ENCODE results near the gene CDY1B.
"Not testable (repeated sequence)": the region's sequence is repeated elsewhere in the genome, so short reads cannot be mapped to it uniquely, and the experiment has no call there.

Gene CDY1B

DNA sequence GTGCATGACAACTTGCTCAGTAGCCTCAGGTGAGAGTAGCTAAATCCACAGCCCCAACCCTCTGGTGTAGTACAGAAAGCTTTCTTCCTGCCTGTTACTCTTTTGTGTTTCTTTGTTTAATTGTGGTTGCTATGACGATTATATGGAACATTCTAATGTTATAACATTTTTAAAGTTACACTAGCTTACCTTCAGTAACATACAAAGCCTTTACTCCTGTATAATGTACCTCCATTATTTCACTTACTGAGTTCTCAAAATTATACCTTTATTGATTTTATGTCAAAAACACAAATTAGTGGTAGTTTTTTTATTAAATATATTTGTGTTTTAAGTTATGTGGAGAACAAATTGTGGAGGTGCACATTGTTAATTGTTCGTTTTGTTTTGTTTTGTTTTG, at the start of gene CDY1B:
Gene CDY1B, minus strand, starts transcription at position 101 of the 400 bp plus-strand sequence. CDS start 331 bp downstream, outside the sequence.
- DNase-seq: not testable (repeated sequence)

DNA sequence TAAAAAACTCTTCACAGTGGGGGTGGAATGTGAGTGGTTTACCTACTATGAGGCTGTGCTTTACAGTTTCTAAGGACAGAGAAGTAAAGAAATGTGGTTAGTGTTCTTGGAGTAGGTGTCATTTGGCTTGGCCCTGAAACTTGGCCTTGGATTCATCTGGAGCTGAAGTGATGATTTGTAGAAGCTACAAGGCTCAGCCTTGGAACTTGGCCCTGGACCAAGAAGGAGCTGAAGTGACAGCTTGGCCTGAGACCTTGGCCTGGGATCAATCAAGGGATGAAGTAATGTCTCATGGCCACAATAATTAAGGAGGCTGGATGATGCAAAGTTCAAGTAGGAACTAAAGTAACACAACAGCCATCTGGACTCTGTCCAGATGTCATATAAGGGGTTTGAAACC, 1.7 kb upstream of the CDY1B start:
- not testable (repeated sequence) for DNase-seq

- not testable (repeated sequence) for DNase-seq
Measured at GRCh38 chrY:24043209-24043608, 4.6 kb downstream of the CDY1B start.

- DNase-seq: not testable (repeated sequence)
Measured at GRCh38 chrY:24039008-24039718, 8.7 kb downstream of the CDY1B start.

GRCh38 chrY:24026212-24027103, 21.4 kb downstream of the CDY1B start:
- not testable (repeated sequence) for DNase-seq

Measured in hematopoietic multipotent progenitor cell treated with erythropoietin and hydrocortisone succinate and interleukin-3 and kit ligand, for 6 days (in vitro differentiated cells).